ENCODE data around the gene DUSP19. TPM values are rescaled to one million over a fixed set of nuclear protein-coding genes. Genes with fewer than 3 reads are reported as not detected.
A peak's percentile ranks its signal among the peaks of the same experiment; 100 is the strongest.

DUSP19 gene
- total RNA-seq, 1 donor from 2014 or later = 1.7 TPM

GRCh38 chr2:183049420-183049819 lies 29.1 kb upstream of the DUSP19 start:
- no peak overlapping the region for H3K27ac ChIP-seq
- intact Hi-C loops (cut with DNase I) = no loop called here
- no peaks in the 10 kb centered on the region for H3K4me1 ChIP-seq
- TF ChIP-seq, protein P1, sequence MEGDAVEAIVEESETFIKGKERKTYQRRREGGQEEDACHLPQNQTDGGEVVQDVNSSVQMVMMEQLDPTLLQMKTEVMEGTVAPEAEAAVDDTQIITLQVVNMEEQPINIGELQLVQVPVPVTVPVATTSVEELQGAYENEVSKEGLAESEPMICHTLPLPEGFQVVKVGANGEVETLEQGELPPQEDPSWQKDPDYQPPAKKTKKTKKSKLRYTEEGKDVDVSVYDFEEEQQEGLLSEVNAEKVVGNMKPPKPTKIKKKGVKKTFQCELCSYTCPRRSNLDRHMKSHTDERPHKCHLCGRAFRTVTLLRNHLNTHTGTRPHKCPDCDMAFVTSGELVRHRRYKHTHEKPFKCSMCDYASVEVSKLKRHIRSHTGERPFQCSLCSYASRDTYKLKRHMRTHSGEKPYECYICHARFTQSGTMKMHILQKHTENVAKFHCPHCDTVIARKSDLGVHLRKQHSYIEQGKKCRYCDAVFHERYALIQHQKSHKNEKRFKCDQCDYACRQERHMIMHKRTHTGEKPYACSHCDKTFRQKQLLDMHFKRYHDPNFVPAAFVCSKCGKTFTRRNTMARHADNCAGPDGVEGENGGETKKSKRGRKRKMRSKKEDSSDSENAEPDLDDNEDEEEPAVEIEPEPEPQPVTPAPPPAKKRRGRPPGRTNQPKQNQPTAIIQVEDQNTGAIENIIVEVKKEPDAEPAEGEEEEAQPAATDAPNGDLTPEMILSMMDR (IDR thresholded peaks at IDR 0.05) = no peak
- no peak for TF ChIP-seq POLR2AphosphoS5 (IDR thresholded peaks at IDR 0.05; ENCODE audit: insufficient read depth in 1 of 2, low read depth in 1 of 2)
- TF ChIP-seq POLR2A (IDR thresholded peaks at IDR 0.05) = no peak
- H3K36me3 ChIP-seq = no peaks in the 10 kb centered on the region
- H3K9me3 ChIP-seq = no peaks in the 10 kb centered on the region
- H3K4me3 ChIP-seq = no peak overlapping the region
- DNase-seq (ENCODE audit: extremely low spot score in 2 of 2) = no peak
- H3K27me3 ChIP-seq = no peaks in the 10 kb centered on the region

- intact Hi-C loops (cut with DNase I) = no loop called here
- Histone ChIP-seq H3K36me3 (no peaks in the 10 kb centered on the region), H3K27ac (no peak overlapping the region), H3K27me3 (no peaks in the 10 kb centered on the region), H3K9me3 (no peaks in the 10 kb centered on the region), H3K4me1 (no peaks in the 10 kb centered on the region), H3K4me3 (no peak overlapping the region)
- no peak for DNase-seq (ENCODE audit: extremely low spot score in 2 of 2)
- TF ChIP-seq POLR2AphosphoS5 (IDR thresholded peaks at IDR 0.05; ENCODE audit: insufficient read depth in 1 of 2, low read depth in 1 of 2) (no peak), POLR2A (IDR thresholded peaks at IDR 0.05) (no peak)
- TF ChIP-seq, protein P1 (IDR thresholded peaks at IDR 0.05) = no peak
Measured at GRCh38 chr2:183057333-183057985, 21.1 kb upstream of the DUSP19 start.

- no peaks in the 10 kb centered on the region for H3K27me3 ChIP-seq
- H3K4me1 ChIP-seq = no peaks in the 10 kb centered on the region
- intact Hi-C loops (cut with DNase I) = no loop called here
- no peaks in the 10 kb centered on the region for H3K36me3 ChIP-seq
- no peaks in the 10 kb centered on the region for H3K9me3 ChIP-seq
- DNase-seq (ENCODE audit: extremely low spot score in 2 of 2) = no peak
- no peak overlapping the region for H3K27ac ChIP-seq
- no peak overlapping the region for H3K4me3 ChIP-seq
- TF ChIP-seq, protein P1 (IDR thresholded peaks at IDR 0.05) = no peak
- TF ChIP-seq POLR2AphosphoS5 (IDR thresholded peaks at IDR 0.05; ENCODE audit: insufficient read depth in 1 of 2, low read depth in 1 of 2) (peak in 1 of 2 donors; percentile 74), POLR2A (IDR thresholded peaks at IDR 0.05) (no peak)
Measured at GRCh38 chr2:183059561-183059960, 19.0 kb upstream of the DUSP19 start.

GRCh38 chr2:183060571-183061231 lies 17.8 kb upstream of the DUSP19 start:
- Histone ChIP-seq H3K9me3 (no peaks in the 10 kb centered on the region), H3K36me3 (no peaks in the 10 kb centered on the region), H3K4me3 (no peak overlapping the region), H3K27me3 (no peaks in the 10 kb centered on the region), H3K27ac (no peak overlapping the region), H3K4me1 (no peaks in the 10 kb centered on the region)
- TF ChIP-seq POLR2A (IDR thresholded peaks at IDR 0.05) = no peak
- TF ChIP-seq, protein P1 (IDR thresholded peaks at IDR 0.05) = no peak
- no peak for TF ChIP-seq POLR2AphosphoS5 (IDR thresholded peaks at IDR 0.05; ENCODE audit: insufficient read depth in 1 of 2, low read depth in 1 of 2)
- DNase-seq (ENCODE audit: extremely low spot score in 2 of 2) = no peak
- intact Hi-C loops (cut with DNase I) = no loop called here

- H3K9me3 ChIP-seq = no peaks in the 10 kb centered on the region
- intact Hi-C loops (cut with DNase I) = no loop called here
Measured at GRCh38 chr2:183063083-183063482, 15.5 kb upstream of the DUSP19 start.

More at GRCh38 chr2:183063083-183063482, 15.5 kb upstream of the DUSP19 start:
- Histone ChIP-seq H3K4me3 (no peak overlapping the region), H3K27me3 (no peaks in the 10 kb centered on the region), H3K36me3 (no peaks in the 10 kb centered on the region), H3K27ac (no peak overlapping the region), H3K4me1 (no peaks in the 10 kb centered on the region)
- TF ChIP-seq, protein P1 (IDR thresholded peaks at IDR 0.05) = no peak
- TF ChIP-seq POLR2A (IDR thresholded peaks at IDR 0.05) = no peak
- TF ChIP-seq POLR2AphosphoS5 (IDR thresholded peaks at IDR 0.05; ENCODE audit: insufficient read depth in 1 of 2, low read depth in 1 of 2) = no peak
- no peak for DNase-seq (ENCODE audit: extremely low spot score in 2 of 2)
